Large intestine (tissue), 12 donors: ENCODE data around the gene ZBTB46. TPM values are rescaled to one million over a fixed set of nuclear protein-coding genes. Genes with fewer than 3 reads are reported as not detected.
"Not testable (repeated sequence)": the region's sequence is repeated elsewhere in the genome, so short reads cannot be mapped to it uniquely, and the experiment has no call there.

ENCODE experiments used
- DNase-seq, 2 donors: peaks; one replicate each; pipeline versions ENCODE4 v3.0.0 to v3.0.0-alpha.2; 2013
- H3K27ac ChIP-seq: one replicate; pipeline ENCODE4 v1.5.1; 2013; ENCODE audit warnings: low read length
- H3K27me3 ChIP-seq: 2 replicates; pipeline ENCODE4 v1.6.1; 2013; ENCODE audit warnings: low read length; ENCODE audit not compliant: control insufficient read depth, insufficient read depth
- H3K36me3 ChIP-seq: 2 replicates; pipeline ENCODE4 v1.6.1; 2013; ENCODE audit warnings: low read length; ENCODE audit not compliant: control insufficient read depth, insufficient read depth
- H3K4me1 ChIP-seq: one replicate; pipeline ENCODE4 v1.6.1; 2013; ENCODE audit warnings: low read length; ENCODE audit not compliant: control insufficient read depth, insufficient read depth
- H3K4me3 ChIP-seq: one replicate; pipeline ENCODE4 v1.5.1; 2013; ENCODE audit warnings: low read length
- H3K9me3 ChIP-seq: one replicate; pipeline ENCODE4 v1.6.1; 2013; ENCODE audit warnings: mild to moderate bottlenecking, low read depth, low read length, moderate library complexity; ENCODE audit not compliant: control insufficient read depth
- WGBS: methylation state at CpG from one replicate; pipeline ENCODE4 v1.1.5; 2013; ENCODE audit warnings: low lambda C conversion rate; ENCODE audit not compliant: insufficient coverage; 5-methylcytosine and 5-hydroxymethylcytosine counted together
- long read RNA-seq, 11 donors: transcript quantifications; one replicate each; lab custom pipeline, GENCODE V29; 2026
- polyA plus RNA-seq: library from polyadenylated mRNA; unstranded; fragments of 120-200 nt; gene quantifications from one replicate; pipeline ENCODE4 v1.2.1, GENCODE V29; 2013

ZBTB46 gene
- 4.1 TPM for polyA plus RNA-seq
- long read RNA-seq, donor 1, result 0 reads
- long read RNA-seq, donor 2, full-length matches to known transcripts, result 2 of 2 reads
- long read RNA-seq, donor 2, partial matches to known transcripts, result 0 of 2 reads
- long read RNA-seq, donor 2, other reads (novel, unspliced or antisense), result 0 of 2 reads
- long read RNA-seq, donor 3, result 0 reads
- long read RNA-seq, donor 4, result 0 reads
- long read RNA-seq, donor 5, full-length matches to known transcripts, result 1 of 1 reads
- long read RNA-seq, donor 5, partial matches to known transcripts, result 0 of 1 reads
- long read RNA-seq, donor 5, other reads (novel, unspliced or antisense), result 0 of 1 reads
- long read RNA-seq, donor 6, full-length matches to known transcripts, result 1 of 1 reads
- long read RNA-seq, donor 6, partial matches to known transcripts, result 0 of 1 reads
- long read RNA-seq, donor 6, other reads (novel, unspliced or antisense), result 0 of 1 reads
- long read RNA-seq, donor 7, full-length matches to known transcripts, result 1 of 1 reads
- long read RNA-seq, donor 7, partial matches to known transcripts, result 0 of 1 reads
- long read RNA-seq, donor 7, other reads (novel, unspliced or antisense), result 0 of 1 reads
- long read RNA-seq, donor 8, full-length matches to known transcripts, result 1 of 1 reads
- long read RNA-seq, donor 8, partial matches to known transcripts, result 0 of 1 reads
- long read RNA-seq, donor 8, other reads (novel, unspliced or antisense), result 0 of 1 reads
- long read RNA-seq, donor 9, result 0 reads
- long read RNA-seq, donor 10, full-length matches to known transcripts, result 2 of 2 reads
- long read RNA-seq, donor 10, partial matches to known transcripts, result 0 of 2 reads
- long read RNA-seq, donor 10, other reads (novel, unspliced or antisense), result 0 of 2 reads
- long read RNA-seq, donor 11, result 0 reads

GRCh38 chr20:63830841-63831588 is at the start of gene ZBTB46:
TSS of gene ZBTB46 (minus strand) at chr20:63831264. CDS start at chr20:63790757, 40,507 bp downstream.
- H3K4me1 ChIP-seq, result peaks cover 23% of the 10 kb centered on the region

GRCh38 chr20:63878899-63879663 is 48.0 kb upstream of the ZBTB46 start:
- no peak overlapping the region for H3K27ac ChIP-seq
- no peak for DNase-seq
- no peaks in the 10 kb centered on the region for H3K4me1 ChIP-seq
- H3K36me3 ChIP-seq, result peaks cover 74% of the 10 kb centered on the region
- no peak overlapping the region for H3K4me3 ChIP-seq
- H3K9me3 ChIP-seq, result no peaks in the 10 kb centered on the region
- WGBS, result no CpG with 5 or more reads among the region's 14 CpGs
- no peaks in the 10 kb centered on the region for H3K27me3 ChIP-seq

More at GRCh38 chr20:63830841-63831588, at the start of gene ZBTB46:
- Histone ChIP-seq H3K27me3 (peaks cover 61% of the 10 kb centered on the region), H3K9me3 (peaks cover 4% of the 10 kb centered on the region), H3K36me3 (no peaks in the 10 kb centered on the region), H3K27ac (peak within 1 kb of the TSS; percentile 40), H3K4me3 (peak within 1 kb of the TSS; percentile 43)
- peak in 1 of 2 donors; percentile 43 for DNase-seq
- no CpG with 5 or more reads among the region's 147 CpGs for WGBS

GRCh38 chr20:63877755-63878470 is 46.8 kb upstream of the ZBTB46 start:
- Histone ChIP-seq H3K36me3 (peaks cover 69% of the 10 kb centered on the region), H3K4me3 (no peak overlapping the region), H3K27me3 (no peaks in the 10 kb centered on the region), H3K27ac (no peak overlapping the region), H3K4me1 (no peaks in the 10 kb centered on the region), H3K9me3 (no peaks in the 10 kb centered on the region)
- no CpG with 5 or more reads among the region's 32 CpGs for WGBS
- DNase-seq, result no peak

- no peak overlapping the region for H3K27ac ChIP-seq
- no peak for DNase-seq
- no peaks in the 10 kb centered on the region for H3K27me3 ChIP-seq
- no CpG with 5 or more reads among the region's 19 CpGs for WGBS
- no peaks in the 10 kb centered on the region for H3K4me1 ChIP-seq
- peaks cover 64% of the 10 kb centered on the region for H3K36me3 ChIP-seq
- no peak overlapping the region for H3K4me3 ChIP-seq
- no peaks in the 10 kb centered on the region for H3K9me3 ChIP-seq
These were observed 45.5 kb upstream of the ZBTB46 start for GRCh38 chr20:63876489-63877036.

- no CpG with 5 or more reads among the region's 7 CpGs for WGBS
- H3K9me3 ChIP-seq, H3K27ac ChIP-seq, DNase-seq, H3K27me3 ChIP-seq, H3K4me3 ChIP-seq, H3K4me1 ChIP-seq: not testable (repeated sequence)
- H3K36me3 ChIP-seq, result peaks cover 68% of the 10 kb centered on the region
These were observed 43.2 kb upstream of the ZBTB46 start for GRCh38 chr20:63874241-63874640.

GRCh38 chr20:63873477-63873971 is 42.5 kb upstream of the ZBTB46 start:
- Histone ChIP-seq H3K27ac (no peak overlapping the region), H3K9me3 (no peaks in the 10 kb centered on the region), H3K27me3 (no peaks in the 10 kb centered on the region), H3K4me3 (no peak overlapping the region), H3K36me3 (peaks cover 68% of the 10 kb centered on the region), H3K4me1 (no peaks in the 10 kb centered on the region)
- WGBS, result 67% methylated on average over 1 of the region's 14 CpGs
- no peak for DNase-seq

GRCh38 chr20:63868264-63868663 is 37.2 kb upstream of the ZBTB46 start:
- Histone ChIP-seq H3K27ac (no peak overlapping the region), H3K9me3 (no peaks in the 10 kb centered on the region), H3K36me3 (peaks cover 31% of the 10 kb centered on the region), H3K27me3 (no peaks in the 10 kb centered on the region), H3K4me1 (peaks cover 7% of the 10 kb centered on the region), H3K4me3 (no peak overlapping the region)
- DNase-seq, result no peak
- 91% methylated on average over 4 of the region's 5 CpGs for WGBS

GRCh38 chr20:63867042-63867441 is 36.0 kb upstream of the ZBTB46 start:
- H3K27ac ChIP-seq, DNase-seq, H3K4me3 ChIP-seq, H3K9me3 ChIP-seq, H3K27me3 ChIP-seq: not testable (repeated sequence)
- peaks cover 26% of the 10 kb centered on the region for H3K36me3 ChIP-seq
- H3K4me1 ChIP-seq, result peaks cover 11% of the 10 kb centered on the region
- no CpG with 5 or more reads among the region's 13 CpGs for WGBS
